Calu3 (cell line): ENCODE measurements around the gene LRSAM1. TPM values are rescaled to one million over a fixed set of nuclear protein-coding genes. Genes with fewer than 3 reads are reported as not detected.

ENCODE experiments used
- BruUV-seq: library from RNA; stranded (reverse); fragments of 400-500 nt; replicated peaks from 2 replicates; lab custom pipeline; 2021; lab: Mats Ljungman, UMichigan
- CTCF ChIA-PET: fragments of 300-600 bp; sonication (Branson Sonifier 250); formaldehyde crosslinking; loops from one replicate; lab custom pipeline; 2022; ENCODE audit warnings: antibody characterized with exemption; lab: Charles Lee
- DNase-seq: peaks from one replicate; pipeline ENCODE4 v3.0.0; 2022
- H3K27ac Mint-ChIP-seq: one replicate; pipeline ENCODE4 v1.8.0; 2022; ENCODE audit warnings: mixed read lengths; ENCODE audit not compliant: unreplicated experiment
- H3K27me3 Mint-ChIP-seq: one replicate; pipeline ENCODE4 v1.8.0; 2022; ENCODE audit warnings: mixed read lengths; ENCODE audit not compliant: unreplicated experiment
- H3K36me3 Mint-ChIP-seq: one replicate; pipeline ENCODE4 v1.8.0; 2022; ENCODE audit warnings: mild to moderate bottlenecking, moderate library complexity, mixed read lengths; ENCODE audit not compliant: insufficient read depth, unreplicated experiment
- H3K4me1 Mint-ChIP-seq: one replicate; pipeline ENCODE4 v1.8.0; 2022; ENCODE audit warnings: mild to moderate bottlenecking, low read depth, mixed read lengths; ENCODE audit not compliant: unreplicated experiment
- H3K4me3 Mint-ChIP-seq: one replicate; pipeline ENCODE4 v1.8.0; 2022; ENCODE audit warnings: mild to moderate bottlenecking, low read depth, moderate library complexity, mixed read lengths; ENCODE audit not compliant: unreplicated experiment
- H3K9me3 Mint-ChIP-seq: one replicate; pipeline ENCODE4 v1.8.0; 2022; ENCODE audit warnings: low read depth, mixed read lengths; ENCODE audit not compliant: unreplicated experiment
- CTCF ChIP-seq: fragments of 200-600 bp; IDR thresholded peaks from one replicate; pipeline ENCODE4 v1.8.0; 2022; ENCODE audit warnings: antibody characterized with exemption; ENCODE audit not compliant: unreplicated experiment
- intact Hi-C: fragments of 100-400 bp; cut with micrococcal nuclease; formaldehyde crosslinking; loops from one replicate; pipeline ENCODE4 v1.10.0; 2022; ENCODE audit not compliant: unreplicated experiment
- total RNA-seq: library from RNA; stranded (reverse); gene quantifications from 2 replicates; pipeline ENCODE4 v1.2.3, GENCODE V29; 2022

Gene LRSAM1
- total RNA-seq, 1 experiment from 2014 or later, result 12.0 TPM

- no peaks in the 10 kb centered on the region for H3K27me3 Mint-ChIP-seq
- CTCF ChIA-PET, result interaction anchor here (0.7 to 2.0 kb wide), 2 partner anchors 58 to 476 kb away, joined by 3 to 7 read pairs; no protein-coding TSS in a partner anchor
- TF ChIP-seq CTCF, result no peak
- H3K4me3 Mint-ChIP-seq, result peak overlapping the region; percentile 61
- intact Hi-C loops, result no loop called here
- H3K9me3 Mint-ChIP-seq, result no peaks in the 10 kb centered on the region
- no TSS peak for BruUV-seq
- peak overlapping the region; percentile 88 for H3K27ac Mint-ChIP-seq
- DNase-seq, result peak; percentile 36
- peaks cover 18% of the 10 kb centered on the region for H3K4me1 Mint-ChIP-seq
- peaks cover 69% of the 10 kb centered on the region for H3K36me3 Mint-ChIP-seq
These were observed 69.9 kb downstream of the LRSAM1 start for GRCh38 chr9:127520941-127521918.

GRCh38 chr9:127521919-127522304 lies 70.6 kb downstream of the LRSAM1 start:
- BruUV-seq, result no TSS peak
- H3K27ac Mint-ChIP-seq, result peak overlapping the region; percentile 88
- peaks cover 18% of the 10 kb centered on the region for H3K4me1 Mint-ChIP-seq
- no peaks in the 10 kb centered on the region for H3K27me3 Mint-ChIP-seq
- no peak for TF ChIP-seq CTCF
- CTCF ChIA-PET, result interaction anchor here (2.0 kb wide), 1 partner anchor 57 kb away, joined by 7 read pairs; no protein-coding TSS in a partner anchor
- H3K36me3 Mint-ChIP-seq, result peaks cover 71% of the 10 kb centered on the region
- intact Hi-C loops, result no loop called here
- peak overlapping the region; percentile 61 for H3K4me3 Mint-ChIP-seq
- no peaks in the 10 kb centered on the region for H3K9me3 Mint-ChIP-seq
- peak; percentile 87 for DNase-seq

GRCh38 chr9:127522727-127523126 lies 71.4 kb downstream of the LRSAM1 start:
- DNase-seq, result peak; percentile 63
- no peak for TF ChIP-seq CTCF
- peak overlapping the region; percentile 88 for H3K27ac Mint-ChIP-seq
- peak overlapping the region; percentile 61 for H3K4me3 Mint-ChIP-seq
- H3K27me3 Mint-ChIP-seq, result no peaks in the 10 kb centered on the region
- H3K4me1 Mint-ChIP-seq, result peaks cover 18% of the 10 kb centered on the region
- CTCF ChIA-PET, result interaction anchor here (0.9 to 2.0 kb wide), 2 partner anchors 23 to 56 kb away, joined by 3 to 7 read pairs; no protein-coding TSS in a partner anchor
- BruUV-seq, result no TSS peak
- intact Hi-C loops, result no loop called here
- peaks cover 68% of the 10 kb centered on the region for H3K36me3 Mint-ChIP-seq
- no peaks in the 10 kb centered on the region for H3K9me3 Mint-ChIP-seq

GRCh38 chr9:127523312-127523851 lies 72.1 kb downstream of the LRSAM1 start:
- Mint-ChIP-seq H3K4me3 (no peak overlapping the region), H3K9me3 (no peaks in the 10 kb centered on the region), H3K36me3 (peaks cover 68% of the 10 kb centered on the region), H3K4me1 (peaks cover 18% of the 10 kb centered on the region), H3K27me3 (no peaks in the 10 kb centered on the region), H3K27ac (peak overlapping the region; percentile 88)
- no TSS peak for BruUV-seq
- intact Hi-C loops, result no loop called here
- no peak for DNase-seq
- CTCF ChIA-PET, result interaction anchor here (2.0 kb wide), 1 partner anchor 56 kb away, joined by 7 read pairs; no protein-coding TSS in a partner anchor
- TF ChIP-seq CTCF, result no peak
